HCT116 (cell line): ENCODE data around the gene CSNK1G1. TPM values are rescaled to one million over a fixed set of nuclear protein-coding genes. Genes with fewer than 3 reads are reported as not detected.

Experiments used
- ATAC-seq: fragments of 200-7000 bp; cut with Tn5 transposase; 2 replicates; pipeline ENCODE4 v1.9.1; 2020; ENCODE audit warnings: mild to moderate bottlenecking, moderate library complexity
- BruUV-seq: library from RNA; stranded (reverse); fragments of 400-500 nt; replicated peaks from 2 replicates; lab custom pipeline; 2021; lab: Mats Ljungman, UMichigan
- CTCF ChIA-PET: fragments of 300-600 bp; sonication (Branson Sonifier 250); formaldehyde crosslinking; loops from one replicate; lab custom pipeline; 2021; ENCODE audit warnings: antibody characterized with exemption; lab: Charles Lee
- POLR2A ChIA-PET: fragments of 300-600, 350-600 bp; sonication (Branson Sonifier 250); formaldehyde crosslinking; loops from one replicate; lab custom pipeline; 2021; ENCODE audit warnings: antibody characterized with exemption; lab: Charles Lee
- RAD21 ChIA-PET, 2 experiments: fragments of 300-600 bp; sonication (Branson Sonifier 250); formaldehyde crosslinking; loops; one replicate each; lab custom pipeline; 2023; ENCODE audit warnings: low total read pairs in 2 of 2; ENCODE audit not compliant: uncharacterized antibody in 2 of 2, unreplicated experiment in 2 of 2, low non-redundant PET in 1 of 2; lab: Charles Lee
- DNase-seq: peaks from one replicate; pipeline ENCODE4 v3.0.0-alpha.2; 2010; ENCODE audit warnings: low read depth, low spot score
- H2AFZ ChIP-seq: fragments of 200-600 bp; shearing (Covaris generic), sonication (generic); 2 replicates; pipeline ENCODE4 v1.6.1; 2017; ENCODE audit warnings: low read depth, mixed run types, mixed read lengths, antibody characterized with exemption, low read length; ENCODE audit not compliant: poor library complexity, severe bottlenecking
- H3K27ac ChIP-seq: 2 replicates; pipeline ENCODE4 v1.5.1; 2012; ENCODE audit warnings: low read depth, low read length
- H3K27me3 ChIP-seq: fragments of 200-600 bp; sonication (generic); 2 replicates; pipeline ENCODE4 v1.6.1; 2016; ENCODE audit warnings: mixed run types, low read length, mixed read lengths; ENCODE audit not compliant: insufficient read depth
- H3K36me3 ChIP-seq, 2 experiments: fragments of 200-500 bp in 1 of 2; fragments of 200-600 bp in 1 of 2; sonication (Bioruptor generic) in 1 of 2; sonication (generic) in 1 of 2; 2 replicates each; pipeline versions ENCODE4 v1.5.1 to v1.6.1; 2014 to 2016; ENCODE audit warnings: low read length in 2 of 2, inconsistent platforms in 1 of 2, mixed read lengths in 1 of 2, mixed run types in 1 of 2; ENCODE audit not compliant: insufficient read depth in 2 of 2, control insufficient read depth in 1 of 2
- H3K4me1 ChIP-seq, 2 experiments: fragments of 200-600 bp in 1 of 2; sonication (generic) in 1 of 2; 2 replicates each; pipeline versions ENCODE4 v1.5.1 to v1.6.1; 2012 to 2017; ENCODE audit warnings: low read length in 2 of 2, inconsistent platforms in 1 of 2, mild to moderate bottlenecking in 1 of 2, mixed read lengths in 1 of 2, mixed run types in 1 of 2, moderate library complexity in 1 of 2; ENCODE audit not compliant: insufficient read depth in 2 of 2, control insufficient read depth in 1 of 2
- H3K4me2 ChIP-seq: fragments of 200-600 bp; sonication (generic); 2 replicates; pipeline ENCODE4 v1.6.1; 2017; ENCODE audit warnings: mixed run types, low read length, mixed read lengths
- H3K4me3 ChIP-seq, 2 experiments: fragments of 200-600 bp in 1 of 2; sonication (generic) in 1 of 2; replicated peaks in 1 of 2; 2 replicates each; pipeline ENCODE4 v1.5.1; 2011 to 2016; ENCODE audit warnings: low read length in 2 of 2, control low read depth in 1 of 2, low read depth in 1 of 2, mild to moderate bottlenecking in 1 of 2, mixed read lengths in 1 of 2, mixed run types in 1 of 2
- H3K79me2 ChIP-seq: fragments of 200-600 bp; sonication (generic); 2 replicates; pipeline ENCODE4 v1.6.1; 2017; ENCODE audit warnings: mild to moderate bottlenecking, mixed run types, low read length, moderate library complexity, mixed read lengths; ENCODE audit not compliant: insufficient read depth
- H3K9ac ChIP-seq: fragments of 200-600 bp; sonication (generic); 2 replicates; pipeline ENCODE4 v1.6.1; 2016; ENCODE audit warnings: low read length, mixed read lengths
- H3K9me2 ChIP-seq: fragments of 200-600 bp; sonication (generic), shearing (Covaris generic); 2 replicates; pipeline ENCODE4 v1.6.1; 2017; ENCODE audit warnings: mixed run types, mild to moderate bottlenecking, moderate library complexity; ENCODE audit not compliant: insufficient read depth
- H3K9me3 ChIP-seq, 2 experiments: fragments of 200-500 bp in 1 of 2; fragments of 200-600 bp in 1 of 2; sonication (Bioruptor generic) in 1 of 2; sonication (generic) in 1 of 2; 2 replicates each; pipeline ENCODE4 v1.6.1; 2014 to 2017; ENCODE audit warnings: low read length in 2 of 2, mixed read lengths in 2 of 2, inconsistent platforms in 1 of 2, low read depth in 1 of 2, mild to moderate bottlenecking in 1 of 2, mixed run types in 1 of 2, moderate library complexity in 1 of 2; ENCODE audit not compliant: control insufficient read depth in 1 of 2, insufficient read depth in 1 of 2
- H4K20me1 ChIP-seq: fragments of 200-600 bp; sonication (generic), shearing (Covaris generic); 2 replicates; pipeline ENCODE4 v1.6.1; 2017; ENCODE audit warnings: mixed run types, mild to moderate bottlenecking, moderate library complexity; ENCODE audit not compliant: insufficient read depth
- EGR1 ChIP-seq: IDR thresholded peaks from 2 replicates; pipeline ENCODE4 v1.6.1; 2012; ENCODE audit warnings: low read depth
- ELF1 ChIP-seq: IDR thresholded peaks from 2 replicates; pipeline ENCODE4 v1.6.1; 2012; ENCODE audit warnings: low read depth, borderline replicate concordance
- EZH2 ChIP-seq: fragments of 200-600 bp; sonication (generic); IDR thresholded peaks from 2 replicates; pipeline ENCODE4 v1.6.1; 2017; ENCODE audit warnings: antibody characterized with exemption, mixed run types
- EZH2phosphoT487 ChIP-seq: fragments of 200-600 bp; IDR thresholded peaks from 2 replicates; pipeline ENCODE4 v1.6.1; 2018; ENCODE audit warnings: antibody characterized with exemption, borderline replicate concordance
- FOSL1 ChIP-seq: IDR thresholded peaks from 2 replicates; pipeline ENCODE4 v1.6.1; 2012; ENCODE audit warnings: low read depth
- JUND ChIP-seq: IDR thresholded peaks from 2 replicates; pipeline ENCODE4 v1.6.1; 2012
- POLR2A ChIP-seq: IDR thresholded peaks from 2 replicates; pipeline ENCODE4 v1.7.0; 2011; ENCODE audit warnings: borderline replicate concordance; ENCODE audit not compliant: insufficient read depth, insufficient read length; ENCODE audit errors: extremely low read depth
- POLR2AphosphoS5 ChIP-seq: IDR thresholded peaks from 2 replicates; pipeline ENCODE4 v1.6.1; 2011; ENCODE audit warnings: mild to moderate bottlenecking, low read depth, low read length, moderate library complexity
- RAD21 ChIP-seq: IDR thresholded peaks from 2 replicates; pipeline ENCODE4 v1.6.1; 2012; ENCODE audit warnings: low read depth, mild to moderate bottlenecking
- SRF ChIP-seq: IDR thresholded peaks from 2 replicates; pipeline ENCODE4 v1.6.1; 2012; ENCODE audit warnings: low read depth
- TCF7L2 ChIP-seq: IDR thresholded peaks from 2 replicates; pipeline ENCODE4 v1.7.0; 2011; ENCODE audit warnings: borderline replicate concordance, inconsistent platforms; ENCODE audit not compliant: insufficient read depth, insufficient read length; ENCODE audit errors: extremely low read depth
- YY1 ChIP-seq: IDR thresholded peaks from 2 replicates; pipeline ENCODE4 v1.6.1; 2011; ENCODE audit warnings: low read length, low read depth, moderate library complexity, mild to moderate bottlenecking; ENCODE audit not compliant: insufficient replicate concordance; ENCODE audit errors: extremely low read depth
- ZFX ChIP-seq: fragments of 450-650 bp; IDR thresholded peaks from 2 replicates; pipeline ENCODE4 v1.6.1; 2017
- intact Hi-C: fragments of 100-400 bp; cut with micrococcal nuclease; formaldehyde crosslinking; loops from 2 replicates; pipeline ENCODE4 v1.10.0; 2022
- total RNA-seq: library from RNA; stranded (reverse); gene quantifications from one replicate; pipeline ENCODE4 v1.2.1, GENCODE V29; 2021; ENCODE audit not compliant: unreplicated experiment
- TF ChIP-seq, protein P1 (sequence below): IDR thresholded peaks from 2 replicates; pipeline ENCODE4 v1.6.1; 2012; ENCODE audit warnings: low read depth
- TF ChIP-seq, protein P2 (sequence below): IDR thresholded peaks from 2 replicates; pipeline ENCODE4 v1.6.1; 2012
- TF ChIP-seq, protein P3 (sequence below): IDR thresholded peaks from 2 replicates; pipeline ENCODE4 v1.6.1; 2012
- TF ChIP-seq, protein P4 (sequence below), 3 experiments: fragments of 200-600 bp in 1 of 3; sonication (generic) in 1 of 3; IDR thresholded peaks in 2 of 3; conservative IDR thresholded peaks in 1 of 3; 2 replicates each; pipeline ENCODE4 v1.5.1; 2012 to 2017; ENCODE audit warnings: low read depth in 2 of 3, low read length in 2 of 3, antibody characterized with exemption in 1 of 3, borderline replicate concordance in 1 of 3, control low read depth in 1 of 3, mild to moderate bottlenecking in 1 of 3, mixed read lengths in 1 of 3, mixed run types in 1 of 3, moderate library complexity in 1 of 3; ENCODE audit not compliant: insufficient read depth in 1 of 3
- TF ChIP-seq, protein P5 (sequence below): IDR thresholded peaks from 2 replicates; pipeline ENCODE4 v1.6.1; 2011; ENCODE audit warnings: mild to moderate bottlenecking, low read length, moderate library complexity; ENCODE audit not compliant: insufficient replicate concordance; ENCODE audit errors: extremely low read depth

The CSNK1G1 gene
- total RNA-seq, 1 experiment from 2014 or later, result 21.1 TPM

DNA sequence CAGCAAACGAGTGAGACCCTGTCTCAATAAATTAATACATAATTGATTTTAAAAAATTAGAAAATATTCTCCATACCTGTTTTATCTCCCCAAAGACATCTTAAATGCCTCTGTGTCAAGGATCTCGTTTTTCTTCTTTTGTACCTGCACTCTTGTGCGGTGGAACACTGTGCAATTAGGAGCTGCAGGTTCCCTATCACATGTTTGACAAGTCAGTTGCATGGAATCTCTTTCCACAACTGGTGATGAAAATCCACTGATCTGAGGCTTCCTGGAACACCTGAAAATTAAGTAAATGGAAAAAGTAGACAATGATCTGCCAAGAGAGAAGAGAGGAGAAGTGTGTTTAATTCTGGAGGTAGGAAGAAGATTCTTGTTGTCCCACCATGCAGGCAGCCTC is 207.4 kb downstream of the CSNK1G1 start:
- Histone ChIP-seq H3K4me1 (peaks cover 6 to 30% of the 10 kb centered on the region in 2 experiments), H3K27me3 (no peaks in the 10 kb centered on the region), H4K20me1 (no peaks in the 10 kb centered on the region), H3K9me3 (no peaks in the 10 kb centered on the region), H3K79me2 (no peaks in the 10 kb centered on the region), H3K9me2 (no peaks in the 10 kb centered on the region), H3K4me3 (no peak overlapping the region), H3K4me2 (no peak overlapping the region), H2AFZ (no peak overlapping the region), H3K36me3 (no peaks in the 10 kb centered on the region; a peak in 1 of 4 replicates), H3K27ac (no peak overlapping the region), H3K9ac (no peak overlapping the region)
- POLR2A ChIA-PET, result no interaction called here
- DNase-seq (no peak), ATAC-seq (no peak)
- CTCF ChIA-PET, result no interaction called here
- intact Hi-C loops, result no loop called here
- no TSS peak for BruUV-seq
- RAD21 ChIA-PET, result no interaction called here
- TF ChIP-seq YY1 (no peak), TCF7L2 (no peak), POLR2A (no peak), JUND (no peak), POLR2AphosphoS5 (no peak), RAD21 (no peak), EGR1 (no peak), ZFX (no peak), EZH2 (no peak), ELF1 (no peak), SRF (no peak), EZH2phosphoT487 (no peak), FOSL1 (no peak)
- TF ChIP-seq, protein P1, sequence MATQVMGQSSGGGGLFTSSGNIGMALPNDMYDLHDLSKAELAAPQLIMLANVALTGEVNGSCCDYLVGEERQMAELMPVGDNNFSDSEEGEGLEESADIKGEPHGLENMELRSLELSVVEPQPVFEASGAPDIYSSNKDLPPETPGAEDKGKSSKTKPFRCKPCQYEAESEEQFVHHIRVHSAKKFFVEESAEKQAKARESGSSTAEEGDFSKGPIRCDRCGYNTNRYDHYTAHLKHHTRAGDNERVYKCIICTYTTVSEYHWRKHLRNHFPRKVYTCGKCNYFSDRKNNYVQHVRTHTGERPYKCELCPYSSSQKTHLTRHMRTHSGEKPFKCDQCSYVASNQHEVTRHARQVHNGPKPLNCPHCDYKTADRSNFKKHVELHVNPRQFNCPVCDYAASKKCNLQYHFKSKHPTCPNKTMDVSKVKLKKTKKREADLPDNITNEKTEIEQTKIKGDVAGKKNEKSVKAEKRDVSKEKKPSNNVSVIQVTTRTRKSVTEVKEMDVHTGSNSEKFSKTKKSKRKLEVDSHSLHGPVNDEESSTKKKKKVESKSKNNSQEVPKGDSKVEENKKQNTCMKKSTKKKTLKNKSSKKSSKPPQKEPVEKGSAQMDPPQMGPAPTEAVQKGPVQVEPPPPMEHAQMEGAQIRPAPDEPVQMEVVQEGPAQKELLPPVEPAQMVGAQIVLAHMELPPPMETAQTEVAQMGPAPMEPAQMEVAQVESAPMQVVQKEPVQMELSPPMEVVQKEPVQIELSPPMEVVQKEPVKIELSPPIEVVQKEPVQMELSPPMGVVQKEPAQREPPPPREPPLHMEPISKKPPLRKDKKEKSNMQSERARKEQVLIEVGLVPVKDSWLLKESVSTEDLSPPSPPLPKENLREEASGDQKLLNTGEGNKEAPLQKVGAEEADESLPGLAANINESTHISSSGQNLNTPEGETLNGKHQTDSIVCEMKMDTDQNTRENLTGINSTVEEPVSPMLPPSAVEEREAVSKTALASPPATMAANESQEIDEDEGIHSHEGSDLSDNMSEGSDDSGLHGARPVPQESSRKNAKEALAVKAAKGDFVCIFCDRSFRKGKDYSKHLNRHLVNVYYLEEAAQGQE, result no peak
- TF ChIP-seq, protein P2, sequence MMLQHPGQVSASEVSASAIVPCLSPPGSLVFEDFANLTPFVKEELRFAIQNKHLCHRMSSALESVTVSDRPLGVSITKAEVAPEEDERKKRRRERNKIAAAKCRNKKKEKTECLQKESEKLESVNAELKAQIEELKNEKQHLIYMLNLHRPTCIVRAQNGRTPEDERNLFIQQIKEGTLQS, result no peak
- TF ChIP-seq, protein P3, sequence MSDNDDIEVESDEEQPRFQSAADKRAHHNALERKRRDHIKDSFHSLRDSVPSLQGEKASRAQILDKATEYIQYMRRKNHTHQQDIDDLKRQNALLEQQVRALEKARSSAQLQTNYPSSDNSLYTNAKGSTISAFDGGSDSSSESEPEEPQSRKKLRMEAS, result no peak
- TF ChIP-seq, protein P4, sequence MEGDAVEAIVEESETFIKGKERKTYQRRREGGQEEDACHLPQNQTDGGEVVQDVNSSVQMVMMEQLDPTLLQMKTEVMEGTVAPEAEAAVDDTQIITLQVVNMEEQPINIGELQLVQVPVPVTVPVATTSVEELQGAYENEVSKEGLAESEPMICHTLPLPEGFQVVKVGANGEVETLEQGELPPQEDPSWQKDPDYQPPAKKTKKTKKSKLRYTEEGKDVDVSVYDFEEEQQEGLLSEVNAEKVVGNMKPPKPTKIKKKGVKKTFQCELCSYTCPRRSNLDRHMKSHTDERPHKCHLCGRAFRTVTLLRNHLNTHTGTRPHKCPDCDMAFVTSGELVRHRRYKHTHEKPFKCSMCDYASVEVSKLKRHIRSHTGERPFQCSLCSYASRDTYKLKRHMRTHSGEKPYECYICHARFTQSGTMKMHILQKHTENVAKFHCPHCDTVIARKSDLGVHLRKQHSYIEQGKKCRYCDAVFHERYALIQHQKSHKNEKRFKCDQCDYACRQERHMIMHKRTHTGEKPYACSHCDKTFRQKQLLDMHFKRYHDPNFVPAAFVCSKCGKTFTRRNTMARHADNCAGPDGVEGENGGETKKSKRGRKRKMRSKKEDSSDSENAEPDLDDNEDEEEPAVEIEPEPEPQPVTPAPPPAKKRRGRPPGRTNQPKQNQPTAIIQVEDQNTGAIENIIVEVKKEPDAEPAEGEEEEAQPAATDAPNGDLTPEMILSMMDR (IDR thresholded peaks at IDR 0.05 in 2 of 3, conservative IDR thresholded peaks at IDR 0.05 in 1 of 3; ENCODE audit: borderline replicate concordance in 1 of 3, insufficient read depth in 1 of 3, low read depth in 2 of 3, low read length in 2 of 3), result no peak
- TF ChIP-seq, protein P5, sequence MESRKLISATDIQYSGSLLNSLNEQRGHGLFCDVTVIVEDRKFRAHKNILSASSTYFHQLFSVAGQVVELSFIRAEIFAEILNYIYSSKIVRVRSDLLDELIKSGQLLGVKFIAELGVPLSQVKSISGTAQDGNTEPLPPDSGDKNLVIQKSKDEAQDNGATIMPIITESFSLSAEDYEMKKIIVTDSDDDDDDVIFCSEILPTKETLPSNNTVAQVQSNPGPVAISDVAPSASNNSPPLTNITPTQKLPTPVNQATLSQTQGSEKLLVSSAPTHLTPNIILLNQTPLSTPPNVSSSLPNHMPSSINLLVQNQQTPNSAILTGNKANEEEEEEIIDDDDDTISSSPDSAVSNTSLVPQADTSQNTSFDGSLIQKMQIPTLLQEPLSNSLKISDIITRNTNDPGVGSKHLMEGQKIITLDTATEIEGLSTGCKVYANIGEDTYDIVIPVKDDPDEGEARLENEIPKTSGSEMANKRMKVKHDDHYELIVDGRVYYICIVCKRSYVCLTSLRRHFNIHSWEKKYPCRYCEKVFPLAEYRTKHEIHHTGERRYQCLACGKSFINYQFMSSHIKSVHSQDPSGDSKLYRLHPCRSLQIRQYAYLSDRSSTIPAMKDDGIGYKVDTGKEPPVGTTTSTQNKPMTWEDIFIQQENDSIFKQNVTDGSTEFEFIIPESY, result no peak
